GM12891 (cell line): ENCODE results near the gene EEFSEC.

ENCODE experiments used
- POLR2A ChIP-seq: IDR thresholded peaks from 2 replicates; pipeline ENCODE4 v1.6.1; 2011; ENCODE audit warnings: low read depth, low read length, control low read depth
- TAF1 ChIP-seq: IDR thresholded peaks from 2 replicates; pipeline ENCODE4 v1.6.1; 2011; ENCODE audit warnings: low read depth, low read length, control low read depth

DNA sequence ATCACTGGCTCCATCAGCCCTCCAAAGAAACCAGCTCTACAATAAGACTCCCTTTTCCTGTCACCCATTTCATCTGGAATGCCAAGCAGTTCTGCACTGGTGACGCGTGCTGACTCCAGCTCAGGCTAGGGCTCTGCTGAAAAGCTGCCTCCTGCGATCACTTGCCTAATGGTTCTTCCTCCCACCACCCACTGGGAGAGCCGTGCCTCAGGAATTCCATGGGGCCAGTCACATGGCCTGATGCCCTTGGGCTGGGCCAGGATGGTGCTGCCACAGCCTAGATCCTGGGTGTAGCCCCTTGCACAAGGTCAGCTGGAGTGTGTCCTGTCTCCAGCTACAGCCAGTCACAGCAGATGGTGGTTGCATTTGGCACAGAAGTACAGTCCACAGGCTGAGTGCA, 214.5 kb downstream of the EEFSEC start:
- no peak for TF ChIP-seq POLR2A
- no peak for TF ChIP-seq TAF1
